ENCODE results near the gene SGPP2.

- no peak for TF ChIP-seq POLR2A (IDR thresholded peaks at IDR 0.05; ENCODE audit: low read depth, low read length)
- no peak for TF ChIP-seq MAZ (IDR thresholded peaks at IDR 0.05; ENCODE audit: borderline replicate concordance, low read depth, low read length)
- no peak for TF ChIP-seq FOS (IDR thresholded peaks at IDR 0.05; ENCODE audit: low read depth, low read length)
- TF ChIP-seq, protein P1, sequence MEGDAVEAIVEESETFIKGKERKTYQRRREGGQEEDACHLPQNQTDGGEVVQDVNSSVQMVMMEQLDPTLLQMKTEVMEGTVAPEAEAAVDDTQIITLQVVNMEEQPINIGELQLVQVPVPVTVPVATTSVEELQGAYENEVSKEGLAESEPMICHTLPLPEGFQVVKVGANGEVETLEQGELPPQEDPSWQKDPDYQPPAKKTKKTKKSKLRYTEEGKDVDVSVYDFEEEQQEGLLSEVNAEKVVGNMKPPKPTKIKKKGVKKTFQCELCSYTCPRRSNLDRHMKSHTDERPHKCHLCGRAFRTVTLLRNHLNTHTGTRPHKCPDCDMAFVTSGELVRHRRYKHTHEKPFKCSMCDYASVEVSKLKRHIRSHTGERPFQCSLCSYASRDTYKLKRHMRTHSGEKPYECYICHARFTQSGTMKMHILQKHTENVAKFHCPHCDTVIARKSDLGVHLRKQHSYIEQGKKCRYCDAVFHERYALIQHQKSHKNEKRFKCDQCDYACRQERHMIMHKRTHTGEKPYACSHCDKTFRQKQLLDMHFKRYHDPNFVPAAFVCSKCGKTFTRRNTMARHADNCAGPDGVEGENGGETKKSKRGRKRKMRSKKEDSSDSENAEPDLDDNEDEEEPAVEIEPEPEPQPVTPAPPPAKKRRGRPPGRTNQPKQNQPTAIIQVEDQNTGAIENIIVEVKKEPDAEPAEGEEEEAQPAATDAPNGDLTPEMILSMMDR (conservative IDR thresholded peaks at IDR 0.05; ENCODE audit: low read depth, low read length): no peak
- no peak for TF ChIP-seq CEBPB (IDR thresholded peaks at IDR 0.05; ENCODE audit: low read depth, low read length)
- TF ChIP-seq RAD21 (IDR thresholded peaks at IDR 0.05; ENCODE audit: low read length): no peak
- no peak for TF ChIP-seq CHD1 (IDR thresholded peaks at IDR 0.05; ENCODE audit: low read depth, low read length)
- no peak for TF ChIP-seq BHLHE40 (IDR thresholded peaks at IDR 0.05; ENCODE audit: low read depth, low read length)
- TF ChIP-seq NFE2L2 (IDR thresholded peaks at IDR 0.05; ENCODE audit: low read depth, low read length): no peak
- no peak for TF ChIP-seq MAFK (IDR thresholded peaks at IDR 0.05; ENCODE audit: low read depth, low read length)
Observed at GRCh38 chr2:222470802-222471468, 46.6 kb downstream of the SGPP2 start.

All from IMR-90 (cell line).